Kidney epithelial cell (primary cell): Measurements from ENCODE around the gene KHNYN. TPM values are rescaled to one million over a fixed set of nuclear protein-coding genes. Genes with fewer than 3 reads are reported as not detected.
"Not testable (repeated sequence)": the region's sequence is repeated elsewhere in the genome, so short reads cannot be mapped to it uniquely, and the experiment has no call there.

Experiments used
- DNase-seq: peaks from one replicate; pipeline ENCODE4 v3.0.0-alpha.2; 2010; ENCODE audit warnings: low read depth
- H3K27me3 ChIP-seq: 2 replicates; pipeline ENCODE4 v1.6.0; 2011; ENCODE audit warnings: low read length; ENCODE audit not compliant: control insufficient read depth, insufficient read depth
- H3K36me3 ChIP-seq: 2 replicates; pipeline ENCODE4 v1.5.1; 2011; ENCODE audit warnings: low read length; ENCODE audit not compliant: control insufficient read depth, insufficient read depth
- H3K4me3 ChIP-seq: 2 replicates; pipeline ENCODE4 v1.5.1; 2011; ENCODE audit warnings: low read depth, mild to moderate bottlenecking, control low read depth, low read length
- CTCF ChIP-seq: IDR thresholded peaks from 2 replicates; pipeline ENCODE4 v1.5.1; 2011; ENCODE audit warnings: mild to moderate bottlenecking, moderate library complexity, low read length, control low read depth, inconsistent platforms; ENCODE audit not compliant: insufficient read depth, poor library complexity, severe bottlenecking
- total RNA-seq: library from RNA; depleted of rRNA; stranded (reverse); fragments of >200 nt; gene quantifications from 2 replicates; pipeline ENCODE4 v1.2.3, GENCODE V29; 2015

KHNYN gene
- total RNA-seq, 1 donor from 2014 or later = 44.0 TPM

DNA sequence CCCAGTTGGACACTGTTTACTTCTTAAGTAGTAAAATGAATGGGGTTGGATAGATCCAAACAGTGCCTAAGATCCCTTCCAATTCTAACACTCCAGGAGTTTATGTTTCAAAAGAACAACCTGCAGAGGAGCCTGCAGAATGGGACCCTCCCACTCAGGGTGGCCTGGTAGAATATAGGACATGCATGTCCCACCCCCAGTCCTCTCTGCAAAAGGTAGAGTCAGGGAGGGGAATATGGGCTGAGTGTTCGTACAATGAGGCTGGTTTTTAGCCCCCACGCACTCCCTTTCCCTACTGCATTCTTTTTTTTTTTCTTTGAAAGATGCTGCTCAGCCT is 42.8 kb upstream of the KHNYN start:
- DNase-seq = no peak
- no peak for TF ChIP-seq CTCF
- no peak overlapping the region for H3K4me3 ChIP-seq
- H3K36me3 ChIP-seq = no peaks in the 10 kb centered on the region
- peaks cover 2% of the 10 kb centered on the region for H3K27me3 ChIP-seq

- H3K27me3 ChIP-seq, DNase-seq, H3K4me3 ChIP-seq, H3K36me3 ChIP-seq: not testable (repeated sequence)
Observed at GRCh38 chr14:24387579-24387978, 42.2 kb upstream of the KHNYN start.

DNA sequence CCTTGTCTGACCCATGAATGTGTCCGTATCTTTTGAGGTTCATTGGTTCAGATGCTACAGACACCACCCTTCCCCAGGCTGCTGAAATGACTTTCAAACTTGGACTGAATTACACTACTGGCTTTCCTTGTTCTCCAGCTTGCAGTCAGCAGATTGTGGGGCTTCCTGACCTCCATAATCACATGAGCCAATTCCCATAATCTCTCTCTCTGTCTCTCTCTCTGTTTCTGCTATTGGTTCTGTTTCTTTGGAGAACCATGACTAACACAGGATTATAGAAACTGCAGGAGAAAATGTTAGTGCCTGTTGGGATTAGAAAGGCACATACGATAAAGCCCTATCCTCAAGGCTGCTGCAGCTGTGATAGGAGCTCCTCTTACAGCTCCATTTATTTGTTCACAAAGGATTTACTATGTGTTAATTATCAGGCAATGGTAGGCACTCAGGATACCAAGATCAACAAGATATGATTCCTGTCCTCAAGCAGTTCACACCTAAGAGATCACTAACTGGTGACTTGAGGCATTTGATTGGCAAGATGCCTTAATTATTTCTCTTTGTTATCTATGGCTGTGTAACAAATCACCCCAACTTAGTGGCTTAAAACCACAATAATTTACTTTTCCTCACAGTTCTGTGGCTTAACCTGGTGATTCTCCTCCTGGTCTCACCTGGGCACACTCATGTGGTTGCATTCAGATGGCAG is 41.1 kb upstream of the KHNYN start:
- peaks cover 2% of the 10 kb centered on the region for H3K27me3 ChIP-seq
- no peak for DNase-seq
- H3K36me3 ChIP-seq = no peaks in the 10 kb centered on the region
- TF ChIP-seq CTCF = no peak
- no peak overlapping the region for H3K4me3 ChIP-seq

DNA sequence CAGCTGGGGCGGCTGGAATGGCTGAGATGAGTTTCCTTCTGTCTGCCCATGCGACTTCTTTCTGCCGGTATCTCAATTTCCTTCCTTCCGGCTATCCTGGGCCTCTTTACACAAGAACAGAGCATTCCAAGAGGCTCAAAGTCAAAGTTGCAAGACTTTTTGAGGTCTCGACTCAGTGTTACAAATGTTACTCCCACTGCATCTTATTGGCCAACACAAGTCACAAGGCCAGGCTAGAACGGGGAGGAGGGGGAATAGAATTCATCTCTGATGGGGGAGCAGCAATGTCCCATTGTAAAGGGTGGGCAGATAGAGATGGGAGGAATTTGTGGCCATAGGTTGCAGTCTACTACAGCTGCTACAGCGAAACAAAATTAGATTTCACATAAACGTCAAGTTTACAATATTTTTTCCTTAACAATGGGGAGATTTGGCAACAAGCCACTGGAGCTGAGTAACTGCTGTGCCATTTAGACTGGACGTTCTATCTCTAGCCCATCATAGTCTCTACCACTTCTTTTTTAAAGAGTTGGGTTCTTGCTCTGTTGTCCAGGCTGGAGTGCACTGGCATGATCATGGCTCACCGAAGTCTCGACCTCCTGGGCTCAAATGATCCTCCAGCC is 40.4 kb upstream of the KHNYN start:
- DNase-seq = no peak
- H3K27me3 ChIP-seq = no peaks in the 10 kb centered on the region
- no peaks in the 10 kb centered on the region for H3K36me3 ChIP-seq
- no peak for TF ChIP-seq CTCF
- H3K4me3 ChIP-seq = no peak overlapping the region

DNA sequence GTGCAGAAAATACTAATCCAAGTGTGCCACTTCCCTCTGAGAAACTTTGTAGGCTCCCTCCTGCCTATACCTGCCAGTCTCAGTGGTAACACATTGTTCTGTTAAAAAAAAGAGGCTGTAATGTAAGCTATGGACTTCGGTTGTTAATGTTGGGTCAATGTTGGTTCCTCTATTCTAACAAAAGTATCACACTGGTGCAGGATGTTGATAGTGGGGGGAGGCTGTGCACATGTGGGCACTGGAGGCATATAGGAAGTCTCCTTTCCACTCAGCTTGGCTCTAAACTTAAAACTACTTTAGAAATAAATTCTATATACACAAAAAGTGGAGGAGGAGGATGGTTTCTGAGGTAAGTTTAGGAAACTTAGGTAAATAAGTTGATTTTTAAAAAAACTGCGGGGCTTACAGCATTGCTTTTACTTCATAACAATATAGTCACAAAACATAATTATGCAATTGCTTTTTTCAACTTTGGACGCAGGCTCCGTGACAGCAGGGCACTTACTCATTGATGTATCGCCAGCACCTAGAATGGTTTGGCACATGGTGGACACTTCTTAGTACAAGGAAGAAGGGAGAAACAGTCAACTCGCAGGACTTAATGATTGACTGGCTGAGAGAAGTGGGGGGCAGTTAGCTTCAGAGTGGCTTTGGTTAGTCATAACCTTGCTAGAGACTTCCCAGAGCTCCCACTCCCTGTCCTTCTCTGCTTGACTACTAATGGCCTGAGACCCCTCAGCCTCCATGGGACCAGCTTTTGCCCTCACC is 38.9 kb upstream of the KHNYN start:
- TF ChIP-seq CTCF = no peak
- DNase-seq = no peak
- H3K36me3 ChIP-seq = no peaks in the 10 kb centered on the region
- no peaks in the 10 kb centered on the region for H3K27me3 ChIP-seq
- H3K4me3 ChIP-seq = no peak overlapping the region

DNA sequence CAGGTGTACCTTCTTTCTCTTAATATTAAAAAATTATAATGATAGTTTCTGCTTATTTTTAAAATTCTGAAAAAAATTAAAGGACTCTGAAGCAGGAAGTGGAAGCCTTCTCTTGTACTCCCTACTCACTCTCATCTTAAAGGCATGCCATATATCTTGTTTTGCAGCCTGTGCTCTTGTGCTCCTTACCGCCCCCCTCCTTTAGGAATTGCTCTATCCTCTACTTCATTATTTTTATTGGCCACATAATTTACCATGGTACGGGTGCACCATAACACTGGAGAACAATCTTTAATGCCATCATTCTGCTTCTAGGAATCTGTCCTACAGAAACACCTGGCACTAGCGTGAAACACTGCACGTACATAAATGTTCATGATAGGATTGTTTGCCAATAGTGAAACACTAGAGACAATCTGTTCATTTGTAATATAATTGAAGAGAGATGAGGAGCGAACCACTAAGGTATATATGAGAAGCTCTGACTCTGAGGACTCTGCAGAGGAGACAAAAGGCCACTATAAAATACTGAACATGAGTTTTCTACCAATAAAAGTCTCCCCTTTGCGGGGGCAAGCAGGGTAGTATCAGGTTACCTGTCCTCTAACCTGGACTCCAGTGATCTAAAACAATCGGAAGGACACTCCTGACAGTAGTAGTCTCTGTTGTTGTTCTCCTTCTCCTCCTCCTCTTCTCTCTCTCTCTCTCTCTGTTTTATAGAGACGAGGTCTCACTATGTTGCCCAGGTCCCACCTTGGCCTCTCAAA is 37.2 kb upstream of the KHNYN start:
- TF ChIP-seq CTCF = peak; percentile 23
- Histone ChIP-seq H3K36me3 (no peaks in the 10 kb centered on the region), H3K27me3 (no peaks in the 10 kb centered on the region), H3K4me3 (peak overlapping the region; percentile 9)
- DNase-seq = no peak
